Endothelial cell of umbilical vein (primary cell): ENCODE results near the gene LILRB3.

Experiments used
- EZH2 ChIP-seq: IDR thresholded peaks from 2 replicates; pipeline ENCODE4 v1.6.1; 2012; ENCODE audit warnings: borderline replicate concordance, low read depth, mild to moderate bottlenecking, moderate library complexity, low read length, inconsistent platforms; ENCODE audit not compliant: severe bottlenecking
- FOS ChIP-seq: IDR thresholded peaks from 2 replicates; pipeline ENCODE4 v1.6.1; 2011; ENCODE audit warnings: mild to moderate bottlenecking, low read length, moderate library complexity, borderline replicate concordance; ENCODE audit not compliant: insufficient read depth
- GATA2 ChIP-seq: IDR thresholded peaks from 2 replicates; pipeline ENCODE4 v1.7.0; 2011; ENCODE audit warnings: low read depth, mild to moderate bottlenecking, moderate library complexity, mixed read lengths, low read length; ENCODE audit not compliant: insufficient read length, insufficient read depth
- JUN ChIP-seq: IDR thresholded peaks from 2 replicates; pipeline ENCODE4 v1.6.1; 2011; ENCODE audit warnings: borderline replicate concordance, low read depth; ENCODE audit not compliant: insufficient read length, insufficient read depth
- POLR2A ChIP-seq: IDR thresholded peaks from 2 replicates; pipeline ENCODE4 v1.6.1; 2012; ENCODE audit warnings: low read depth, mild to moderate bottlenecking, control low read depth, low read length
- POLR2AphosphoS5 ChIP-seq: IDR thresholded peaks from 2 replicates; pipeline ENCODE4 v1.6.1; 2012; ENCODE audit warnings: low read depth, mild to moderate bottlenecking, control low read depth, low read length, moderate library complexity; ENCODE audit not compliant: insufficient read depth
- TF ChIP-seq, protein P1 (sequence below), 2 donors: IDR thresholded peaks; 1 replicate in 1 of 2; 2 replicates in 1 of 2; pipeline ENCODE4 v1.5.1; 2011; ENCODE audit warnings: low read length in 2 of 2, mild to moderate bottlenecking in 2 of 2, moderate library complexity in 2 of 2, control low read depth in 1 of 2, inconsistent platforms in 1 of 2, low read depth in 1 of 2; ENCODE audit not compliant: insufficient read depth in 1 of 2; ENCODE audit errors: extremely low read depth in 1 of 2

GRCh38 chr19:54186351-54186750, 36.5 kb downstream of the LILRB3 start:
- TF ChIP-seq, protein P1, sequence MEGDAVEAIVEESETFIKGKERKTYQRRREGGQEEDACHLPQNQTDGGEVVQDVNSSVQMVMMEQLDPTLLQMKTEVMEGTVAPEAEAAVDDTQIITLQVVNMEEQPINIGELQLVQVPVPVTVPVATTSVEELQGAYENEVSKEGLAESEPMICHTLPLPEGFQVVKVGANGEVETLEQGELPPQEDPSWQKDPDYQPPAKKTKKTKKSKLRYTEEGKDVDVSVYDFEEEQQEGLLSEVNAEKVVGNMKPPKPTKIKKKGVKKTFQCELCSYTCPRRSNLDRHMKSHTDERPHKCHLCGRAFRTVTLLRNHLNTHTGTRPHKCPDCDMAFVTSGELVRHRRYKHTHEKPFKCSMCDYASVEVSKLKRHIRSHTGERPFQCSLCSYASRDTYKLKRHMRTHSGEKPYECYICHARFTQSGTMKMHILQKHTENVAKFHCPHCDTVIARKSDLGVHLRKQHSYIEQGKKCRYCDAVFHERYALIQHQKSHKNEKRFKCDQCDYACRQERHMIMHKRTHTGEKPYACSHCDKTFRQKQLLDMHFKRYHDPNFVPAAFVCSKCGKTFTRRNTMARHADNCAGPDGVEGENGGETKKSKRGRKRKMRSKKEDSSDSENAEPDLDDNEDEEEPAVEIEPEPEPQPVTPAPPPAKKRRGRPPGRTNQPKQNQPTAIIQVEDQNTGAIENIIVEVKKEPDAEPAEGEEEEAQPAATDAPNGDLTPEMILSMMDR (IDR thresholded peaks at IDR 0.05; ENCODE audit: extremely low read depth in 1 of 2, insufficient read depth in 1 of 2, low read depth in 1 of 2, low read length in 2 of 2) = no peak
- no peak for TF ChIP-seq JUN
- no peak for TF ChIP-seq EZH2
- no peak for TF ChIP-seq POLR2A
- TF ChIP-seq POLR2AphosphoS5 = no peak
- no peak for TF ChIP-seq GATA2
- TF ChIP-seq FOS = no peak
